HG02938 (cell line): ENCODE measurements around the gene SLC9A3.

Experiments used
- ATAC-seq: cut with Tn5 transposase; IDR thresholded peaks from one replicate; pipeline ENCODE4 v1.9.1; 2021; ENCODE audit warnings: mild to moderate bottlenecking, moderate library complexity; ENCODE audit not compliant: unreplicated experiment

SLC9A3 gene

GRCh38 chr5:527646-528628 is 3.7 kb upstream of the SLC9A3 start:
- ATAC-seq: no peak

DNA sequence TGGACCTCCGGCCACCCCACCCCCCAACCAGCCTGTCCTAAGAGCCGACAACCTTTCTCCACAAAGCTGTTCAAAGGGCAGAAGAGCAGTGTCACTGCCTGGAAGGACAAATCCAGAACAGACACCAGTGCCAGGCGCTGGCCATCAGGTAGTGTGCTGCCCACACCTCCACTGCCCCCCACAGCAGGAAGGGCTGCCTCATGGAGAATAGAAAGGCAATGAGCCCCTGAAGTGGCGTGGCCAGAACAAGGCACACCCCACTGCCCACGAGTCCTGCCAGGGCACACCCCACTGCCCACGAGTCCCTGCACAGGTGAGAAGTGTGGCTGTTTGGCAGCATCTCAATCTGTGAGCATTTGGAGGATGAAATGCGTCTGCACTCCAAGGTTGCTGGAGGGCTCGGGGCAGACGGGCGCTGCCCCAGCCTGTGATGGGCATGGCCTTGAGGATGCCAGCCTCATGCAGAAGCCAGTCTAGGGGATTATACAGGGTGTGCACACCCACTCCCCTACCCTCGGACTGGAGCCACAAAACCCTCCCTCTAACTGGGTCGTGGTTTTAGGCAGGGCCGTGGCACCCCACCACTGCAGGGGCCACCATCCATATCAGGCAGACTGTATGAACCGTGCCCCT is 2.3 kb upstream of the SLC9A3 start:
- ATAC-seq: no peak

DNA sequence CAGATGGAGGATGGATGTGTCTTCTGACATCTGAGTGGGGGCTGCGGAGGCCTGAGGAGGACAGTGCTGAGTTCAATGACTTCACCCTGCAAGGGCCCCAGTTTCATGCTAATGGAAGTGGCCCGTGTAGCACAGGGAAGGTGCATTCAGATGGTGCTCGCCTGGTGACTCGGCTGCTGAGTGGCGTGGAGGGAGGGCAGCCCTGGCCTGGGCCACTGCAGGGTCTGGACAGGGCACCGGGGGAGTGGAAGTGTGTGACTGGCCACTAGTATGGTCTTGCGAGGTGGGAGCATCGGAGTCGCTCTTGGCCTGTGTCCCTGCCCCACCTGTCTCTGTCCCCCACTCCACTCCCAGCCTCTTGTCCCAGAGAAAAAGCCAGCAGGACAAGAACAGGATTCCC is 1.7 kb upstream of the SLC9A3 start:
- ATAC-seq: no peak

GRCh38 chr5:524973-525761 is 918 bp upstream of the SLC9A3 start:
- ATAC-seq: no peak

DNA sequence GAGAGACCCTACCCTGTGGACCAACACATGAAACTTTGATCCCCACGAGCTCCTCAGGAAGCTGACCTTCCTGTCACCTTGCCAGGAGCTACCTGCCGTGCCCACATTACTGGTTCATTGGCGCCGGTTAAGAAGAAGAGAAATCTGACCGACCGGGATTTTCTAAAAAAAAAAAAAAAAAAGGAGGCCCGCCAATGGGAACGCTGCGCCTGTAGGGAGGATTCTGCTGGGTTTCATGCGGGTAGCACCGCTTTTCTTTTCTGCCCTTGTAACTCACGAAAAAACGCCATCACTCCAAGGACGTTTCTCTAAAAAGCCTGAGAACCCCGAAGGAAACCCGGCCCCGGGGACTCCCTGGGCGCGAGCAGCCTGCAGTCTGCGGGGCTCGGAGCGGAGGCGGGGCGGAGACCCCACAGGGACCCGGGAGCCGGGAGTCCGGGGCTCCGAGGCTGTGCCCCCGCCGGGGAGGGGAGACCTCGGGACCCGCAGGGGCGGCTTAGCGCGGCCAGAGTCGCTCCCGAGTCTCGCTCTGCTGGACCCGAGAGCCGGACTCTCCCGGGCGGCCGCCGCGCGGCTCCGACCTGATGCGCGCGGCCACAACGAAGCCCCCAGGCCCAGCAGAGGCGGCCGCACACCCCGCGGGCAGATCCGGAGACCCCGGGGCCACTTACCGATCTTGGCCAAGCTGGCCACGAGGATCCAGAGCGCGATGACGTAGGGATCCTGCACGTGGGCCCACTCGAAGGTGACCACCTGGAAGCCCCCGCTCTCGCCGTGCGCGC is 617 bp downstream of the SLC9A3 start:
- no peak for ATAC-seq

DNA sequence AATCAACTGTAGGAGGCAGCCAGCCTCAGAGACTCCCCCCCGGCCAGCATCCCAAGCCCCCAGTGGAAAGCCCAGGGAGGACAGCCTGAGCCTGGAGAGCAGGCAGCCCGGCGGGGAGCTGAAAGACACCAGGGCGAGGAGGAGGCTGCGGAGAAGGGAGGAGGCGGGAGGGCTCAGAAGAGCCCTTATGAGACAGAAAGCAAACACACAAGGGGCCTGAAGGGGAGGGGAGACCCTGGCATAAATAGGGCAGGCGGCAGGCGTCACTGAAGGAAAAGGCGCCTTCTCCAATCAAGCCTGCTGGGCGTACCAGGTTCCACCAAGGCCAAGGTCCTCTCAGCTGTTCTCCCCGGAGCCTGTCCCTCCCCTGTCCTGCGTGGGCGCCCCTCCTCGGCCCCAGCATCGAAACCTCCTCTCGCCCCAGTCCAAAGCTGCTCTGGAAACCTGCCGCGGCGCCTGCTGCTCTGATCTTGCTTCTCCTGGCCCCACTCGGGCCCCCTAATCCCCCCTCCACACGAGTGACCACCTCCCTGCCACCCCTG is 1.3 kb downstream of the SLC9A3 start:
- no peak for ATAC-seq

GRCh38 chr5:522116-522515 is 2.1 kb downstream of the SLC9A3 start:
- no peak for ATAC-seq

- ATAC-seq: no peak
These were observed 2.6 kb downstream of the SLC9A3 start for GRCh38 chr5:521680-522079.

DNA sequence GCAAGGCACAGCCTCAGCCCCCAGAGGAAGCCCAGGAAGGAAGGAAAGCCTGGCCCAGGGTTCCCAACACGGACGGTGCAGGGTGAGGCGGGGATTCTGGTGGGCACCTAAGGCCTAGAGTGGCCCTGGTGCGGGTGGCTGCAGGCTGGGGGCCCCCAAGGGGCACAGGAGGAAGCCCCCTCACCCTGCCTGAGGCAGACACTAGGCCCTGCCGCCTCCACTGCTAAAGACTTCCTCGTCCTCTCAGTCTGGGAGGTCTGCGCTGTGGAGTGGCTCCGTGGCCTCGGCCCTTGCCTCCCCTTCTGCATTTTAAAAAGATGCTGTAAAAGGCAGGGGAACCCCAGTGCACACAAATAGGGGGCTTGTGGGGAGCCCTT is 3.4 kb downstream of the SLC9A3 start:
- ATAC-seq: no peak

DNA sequence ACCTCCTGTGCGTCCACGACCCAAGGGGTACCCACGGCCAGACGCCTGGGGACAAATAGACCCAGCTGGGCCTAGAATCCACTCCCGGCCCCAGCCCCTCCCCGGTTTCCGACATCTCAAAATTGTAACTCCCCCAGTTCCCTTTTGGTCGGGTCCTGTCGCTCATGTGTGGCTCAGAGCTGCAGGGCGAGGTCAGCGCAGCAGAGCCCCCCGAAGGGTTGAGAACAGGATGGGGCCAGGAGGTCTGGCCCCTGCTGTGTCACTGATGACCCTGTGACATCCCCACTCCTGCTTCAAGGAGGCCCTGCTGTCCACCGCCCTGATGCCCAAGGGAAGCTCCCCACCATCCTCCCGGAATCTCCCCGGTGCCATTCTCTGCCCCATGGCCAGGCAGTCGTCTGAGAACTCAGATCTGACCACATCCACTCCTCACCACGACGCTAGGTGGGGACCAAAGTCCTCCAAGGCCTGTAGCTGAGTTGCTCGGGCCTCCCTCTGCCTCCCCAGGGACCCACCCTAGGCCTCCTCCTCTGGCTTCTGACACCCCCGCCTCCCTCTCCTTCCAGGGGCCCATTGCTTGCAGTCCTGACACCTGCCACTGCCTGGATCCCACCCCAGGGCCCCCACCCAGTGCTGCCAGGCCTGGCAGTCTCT is 3.9 kb downstream of the SLC9A3 start:
- ATAC-seq: no peak

DNA sequence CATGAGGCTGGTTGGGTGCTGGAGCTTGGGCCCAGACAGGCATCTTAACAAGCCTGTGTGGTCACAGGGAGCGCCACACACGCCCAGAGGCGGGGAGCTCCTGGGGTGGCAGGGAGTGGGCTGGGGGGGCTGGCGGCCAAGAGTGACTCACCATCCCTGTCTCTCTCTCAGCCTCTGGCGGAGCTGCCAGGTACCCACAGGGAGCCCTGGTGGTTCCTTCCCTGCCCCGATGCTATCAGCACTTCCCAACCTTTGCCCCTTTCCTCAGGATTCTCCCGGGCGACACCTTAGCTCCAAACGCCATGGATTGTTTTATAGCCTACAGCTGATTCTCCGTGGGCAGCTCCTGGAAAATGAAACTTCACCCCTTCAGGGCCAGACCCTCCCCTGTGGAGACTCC is 5.5 kb downstream of the SLC9A3 start:
- no peak for ATAC-seq

GRCh38 chr5:517535-518100 is 6.6 kb downstream of the SLC9A3 start:
- ATAC-seq: no peak

GRCh38 chr5:516980-517379 is 7.3 kb downstream of the SLC9A3 start:
- ATAC-seq: no peak

DNA sequence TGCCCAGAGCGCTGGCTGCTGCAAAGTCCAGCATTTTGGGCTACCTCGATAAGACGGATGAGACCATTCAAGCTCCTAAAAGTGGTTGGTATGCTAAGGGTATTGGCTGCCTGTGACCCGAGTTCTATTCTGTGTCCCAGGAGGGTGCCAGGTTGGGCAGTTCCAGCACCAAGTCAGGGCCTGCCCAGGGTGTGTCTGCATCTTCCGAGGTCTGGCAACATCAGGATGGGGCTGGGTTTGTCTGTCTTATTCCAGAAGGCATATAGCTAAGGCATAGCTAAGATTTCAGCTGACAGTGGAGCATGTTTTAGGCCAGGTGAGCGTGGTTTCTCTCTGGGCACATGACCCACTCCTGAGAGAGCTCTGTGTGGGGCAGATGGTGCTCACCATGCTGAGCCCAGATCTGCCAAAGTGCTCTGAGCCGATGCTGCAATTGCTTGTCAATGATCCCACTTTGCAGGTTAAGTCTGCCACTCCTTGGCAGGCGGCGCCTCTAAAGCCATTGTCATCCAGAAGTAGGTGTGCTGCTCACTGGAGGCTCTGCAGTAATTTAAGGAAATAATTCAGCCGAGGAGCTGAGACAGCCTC is 7.8 kb downstream of the SLC9A3 start:
- no peak for ATAC-seq

- no peak for ATAC-seq
These were observed 8.9 kb downstream of the SLC9A3 start for GRCh38 chr5:515273-515836.

DNA sequence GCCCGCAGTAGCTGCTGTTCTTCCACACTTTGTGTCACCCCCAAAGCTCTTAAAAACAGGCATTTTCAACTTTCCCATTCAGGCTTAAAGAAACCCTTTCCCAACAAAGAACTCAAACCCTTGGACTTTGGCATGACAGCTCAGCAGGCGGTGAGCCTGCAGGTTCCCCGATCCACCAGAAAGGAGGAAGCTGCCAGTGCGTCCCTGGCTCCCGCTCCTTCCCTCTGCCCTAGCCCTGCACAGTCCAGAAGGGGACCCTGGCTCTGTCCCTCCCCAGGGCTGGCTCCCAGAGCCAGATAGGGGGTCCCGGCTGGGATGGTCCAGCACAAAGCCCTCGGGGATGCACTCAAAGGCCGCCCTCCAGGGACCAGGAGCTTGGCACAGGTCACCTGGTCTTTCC is 9.6 kb downstream of the SLC9A3 start:
- ATAC-seq: no peak

DNA sequence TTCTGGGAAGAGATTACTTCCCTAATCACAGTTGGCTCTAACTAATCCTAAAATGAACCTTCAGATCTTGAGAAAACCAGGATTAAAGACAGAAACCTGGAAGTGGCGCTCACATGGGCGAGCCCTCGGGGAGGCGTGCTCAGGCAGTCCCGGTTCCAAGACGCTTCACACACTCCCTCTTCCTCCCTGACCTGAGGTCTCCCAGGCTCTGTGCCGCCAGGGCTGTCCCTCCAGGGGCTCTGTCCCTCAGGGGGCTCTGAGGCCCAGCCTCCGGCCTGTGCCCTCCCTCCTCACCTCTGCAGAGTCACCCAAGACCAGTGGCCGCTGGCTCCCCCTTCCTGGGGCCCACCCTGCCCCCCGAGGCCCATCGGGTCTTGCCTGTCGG is 10.2 kb downstream of the SLC9A3 start:
- ATAC-seq: no peak

- ATAC-seq: no peak
These were observed 10.8 kb downstream of the SLC9A3 start for GRCh38 chr5:513216-514100.
